Activated B cell treated with CpG ODN at 0.5 μM for 24 hours (primary cell): Measurements from ENCODE around the gene AKAP9. TPM values are rescaled to one million over a fixed set of nuclear protein-coding genes. Genes with fewer than 3 reads are reported as not detected.

Source experiments
- ATAC-seq: fragments of 200-7000 bp; cut with Tn5 transposase; one replicate; pipeline ENCODE4 v1.10.0; 2021; ENCODE audit warnings: low read depth, mild to moderate bottlenecking, moderate library complexity
- CTCF ChIA-PET: fragments of 350-600 bp; sonication (Branson Sonifier 250); formaldehyde crosslinking; loops from one replicate; lab custom pipeline; 2021; ENCODE audit warnings: antibody characterized with exemption; lab: Charles Lee
- POLR2A ChIA-PET: fragments of 350-600 bp; sonication (Branson Sonifier 250); formaldehyde crosslinking; loops from one replicate; lab custom pipeline; 2021; ENCODE audit warnings: antibody characterized with exemption; lab: Charles Lee
- DNase-seq: peaks from one replicate; pipeline ENCODE4 v3.0.0; 2022
- H3K27ac Mint-ChIP-seq: one replicate; pipeline ENCODE4 v1.8.0; 2020; ENCODE audit warnings: mixed read lengths
- H3K27me3 Mint-ChIP-seq: one replicate; pipeline ENCODE4 v1.8.0; 2021; ENCODE audit warnings: mixed read lengths
- H3K36me3 Mint-ChIP-seq: one replicate; pipeline ENCODE4 v1.8.0; 2021; ENCODE audit warnings: low read depth, mixed read lengths
- H3K4me1 Mint-ChIP-seq: one replicate; pipeline ENCODE4 v1.8.0; 2021; ENCODE audit warnings: mixed read lengths
- H3K4me3 Mint-ChIP-seq: one replicate; pipeline ENCODE4 v1.8.0; 2020; ENCODE audit warnings: mild to moderate bottlenecking, mixed read lengths
- H3K9me3 Mint-ChIP-seq: one replicate; pipeline ENCODE4 v1.8.0; 2020; ENCODE audit warnings: mixed read lengths
- intact Hi-C: fragments of 100-400 bp; cut with micrococcal nuclease; formaldehyde crosslinking; loops from one replicate; pipeline ENCODE4 v1.15.1; 2024
- total RNA-seq: library from RNA; stranded (reverse); gene quantifications from 2 replicates; pipeline ENCODE4 v1.2.3, GENCODE V29; 2022
- TF ChIP-seq, protein P1 (sequence below): fragments of 200-600 bp; IDR thresholded peaks from one replicate; pipeline ENCODE4 v1.8.0; 2022; ENCODE audit warnings: antibody characterized with exemption, mild to moderate bottlenecking

AKAP9 gene
- total RNA-seq, 1 donor from 2014 or later = 58.4 TPM

GRCh38 chr7:92042056-92042737 lies 101.5 kb downstream of the AKAP9 start:
- Mint-ChIP-seq H3K36me3 (peaks cover 59% of the 10 kb centered on the region), H3K9me3 (no peaks in the 10 kb centered on the region), H3K4me1 (no peaks in the 10 kb centered on the region), H3K27me3 (no peaks in the 10 kb centered on the region), H3K4me3 (no peak overlapping the region), H3K27ac (no peak overlapping the region)
- ChIA-PET CTCF (no interaction called here), POLR2A (no interaction called here)
- DNase-seq = no peak
- ATAC-seq = no peak
- TF ChIP-seq, protein P1, sequence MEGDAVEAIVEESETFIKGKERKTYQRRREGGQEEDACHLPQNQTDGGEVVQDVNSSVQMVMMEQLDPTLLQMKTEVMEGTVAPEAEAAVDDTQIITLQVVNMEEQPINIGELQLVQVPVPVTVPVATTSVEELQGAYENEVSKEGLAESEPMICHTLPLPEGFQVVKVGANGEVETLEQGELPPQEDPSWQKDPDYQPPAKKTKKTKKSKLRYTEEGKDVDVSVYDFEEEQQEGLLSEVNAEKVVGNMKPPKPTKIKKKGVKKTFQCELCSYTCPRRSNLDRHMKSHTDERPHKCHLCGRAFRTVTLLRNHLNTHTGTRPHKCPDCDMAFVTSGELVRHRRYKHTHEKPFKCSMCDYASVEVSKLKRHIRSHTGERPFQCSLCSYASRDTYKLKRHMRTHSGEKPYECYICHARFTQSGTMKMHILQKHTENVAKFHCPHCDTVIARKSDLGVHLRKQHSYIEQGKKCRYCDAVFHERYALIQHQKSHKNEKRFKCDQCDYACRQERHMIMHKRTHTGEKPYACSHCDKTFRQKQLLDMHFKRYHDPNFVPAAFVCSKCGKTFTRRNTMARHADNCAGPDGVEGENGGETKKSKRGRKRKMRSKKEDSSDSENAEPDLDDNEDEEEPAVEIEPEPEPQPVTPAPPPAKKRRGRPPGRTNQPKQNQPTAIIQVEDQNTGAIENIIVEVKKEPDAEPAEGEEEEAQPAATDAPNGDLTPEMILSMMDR = no peak
- intact Hi-C loops = no loop called here

- ATAC-seq (no peak), DNase-seq (no peak)
- H3K27ac Mint-ChIP-seq = no peak overlapping the region
- no peaks in the 10 kb centered on the region for H3K4me1 Mint-ChIP-seq
- no peaks in the 10 kb centered on the region for H3K27me3 Mint-ChIP-seq
- ChIA-PET CTCF (no interaction called here), POLR2A (no interaction called here)
- H3K4me3 Mint-ChIP-seq = no peak overlapping the region
- peaks cover 63% of the 10 kb centered on the region for H3K36me3 Mint-ChIP-seq
- TF ChIP-seq, protein P1 = no peak
- no peaks in the 10 kb centered on the region for H3K9me3 Mint-ChIP-seq
- intact Hi-C loops = no loop called here
Observed at GRCh38 chr7:92043098-92043497, 102.4 kb downstream of the AKAP9 start.

DNA sequence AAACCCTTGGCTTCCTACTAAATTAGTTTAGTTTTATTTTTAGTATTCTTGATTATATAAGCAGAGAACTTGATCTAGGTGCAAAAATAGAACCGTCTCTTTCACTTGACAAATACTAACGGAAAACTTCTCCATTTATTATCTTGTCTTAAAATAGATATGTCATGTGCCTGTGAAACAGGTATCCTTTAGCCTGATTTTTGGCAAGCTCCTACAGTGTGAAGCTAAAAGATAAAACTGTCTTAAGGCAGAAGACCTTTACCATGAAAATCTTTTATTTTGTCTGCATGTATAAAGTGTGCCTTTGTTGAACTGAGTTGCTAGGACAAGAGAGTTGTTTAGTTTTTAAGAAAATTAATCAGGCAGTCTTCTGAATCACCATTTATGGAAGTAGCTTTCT lies 103.0 kb downstream of the AKAP9 start:
- ATAC-seq (no peak), DNase-seq (no peak)
- H3K27ac Mint-ChIP-seq = no peak overlapping the region
- ChIA-PET CTCF (no interaction called here), POLR2A (no interaction called here)
- intact Hi-C loops = no loop called here
- H3K36me3 Mint-ChIP-seq = peaks cover 64% of the 10 kb centered on the region
- H3K4me3 Mint-ChIP-seq = no peak overlapping the region
- no peaks in the 10 kb centered on the region for H3K4me1 Mint-ChIP-seq
- H3K27me3 Mint-ChIP-seq = no peaks in the 10 kb centered on the region
- TF ChIP-seq, protein P1 = no peak
- no peaks in the 10 kb centered on the region for H3K9me3 Mint-ChIP-seq

GRCh38 chr7:92044148-92044547 lies 103.5 kb downstream of the AKAP9 start:
- CTCF ChIA-PET = no interaction called here
- no peak for DNase-seq
- no peak for ATAC-seq
- Mint-ChIP-seq H3K4me3 (no peak overlapping the region), H3K27ac (no peak overlapping the region), H3K36me3 (peaks cover 67% of the 10 kb centered on the region), H3K9me3 (no peaks in the 10 kb centered on the region), H3K27me3 (no peaks in the 10 kb centered on the region), H3K4me1 (no peaks in the 10 kb centered on the region)
- intact Hi-C loops = no loop called here
- POLR2A ChIA-PET = no interaction called here
- TF ChIP-seq, protein P1 = no peak

DNA sequence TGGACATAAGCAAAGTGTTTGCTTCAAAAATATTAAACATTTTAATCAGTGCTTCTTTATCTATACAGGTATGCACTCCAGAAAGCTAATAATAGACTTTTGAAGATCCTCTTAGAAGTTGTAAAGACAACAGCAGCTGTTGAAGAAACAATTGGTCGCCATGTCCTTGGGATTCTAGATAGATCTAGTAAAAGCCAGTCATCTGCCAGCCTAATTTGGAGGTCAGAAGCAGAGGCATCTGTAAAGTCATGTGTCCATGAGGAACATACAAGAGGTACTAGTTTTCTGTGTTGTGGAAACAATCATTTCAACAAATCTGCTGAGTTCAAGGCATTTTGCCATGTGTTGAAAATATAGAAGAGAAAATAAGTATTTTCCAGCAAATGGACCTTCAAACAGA lies 104.3 kb downstream of the AKAP9 start:
- H3K9me3 Mint-ChIP-seq = no peaks in the 10 kb centered on the region
- ChIA-PET POLR2A (no interaction called here), CTCF (no interaction called here)
- H3K4me1 Mint-ChIP-seq = no peaks in the 10 kb centered on the region
- H3K4me3 Mint-ChIP-seq = no peak overlapping the region
- no peak overlapping the region for H3K27ac Mint-ChIP-seq
- DNase-seq = no peak
- no peaks in the 10 kb centered on the region for H3K27me3 Mint-ChIP-seq
- intact Hi-C loops = no loop called here
- TF ChIP-seq, protein P1 = no peak
- H3K36me3 Mint-ChIP-seq = peaks cover 70% of the 10 kb centered on the region
- no peak for ATAC-seq
